Measurements from ENCODE around the gene ZNF354B. TPM values are rescaled to one million over a fixed set of nuclear protein-coding genes. Genes with fewer than 3 reads are reported as not detected.

Gene ZNF354B
- total and polyA plus RNA-seq, 5 experiments from 2014 or later = 3.3 to 38.9 (median 5.9) TPM

GRCh38 chr5:178895615-178896571, 36.1 kb downstream of the ZNF354B start, which contains the start of gene ZFP2:
ZFP2 (plus strand) TSS chr5:178895913; CDS start chr5:178931314, 35,401 bp downstream.
- Mint-ChIP-seq H3K9me3 (peaks cover 7 to 77% (median 16%) of the 10 kb centered on the region in 9 donors), H3K4me3 (peak within 1 kb of the TSS; percentile 76 to 91 (median 88)), H3K36me3 (peaks cover 3 to 50% (median 38%) of the 10 kb centered on the region in 3 donors), H3K27me3 (peaks cover 0 to 12% (median 0%) of the 10 kb centered on the region in 5 donors), H3K27ac (peak within 1 kb of the TSS in 6 of 10 donors; percentile 43 to 85 (median 65)), H3K4me1 (peaks cover 0 to 15% (median 6%) of the 10 kb centered on the region in 4 donors)
- ATAC-seq = peak; percentile 84 to 88
- POLR2A ChIA-PET = interaction anchor here (0.6 to 2.3 kb wide), 4 partner anchors 36 to 814 kb away, joined by 3 to 11 read pairs (median 4); partner anchors contain the start of genes ZNF354A, ZNF354B and ZNF354C
- DNase-seq = peak in 9 of 10 donors; percentile 3 to 65 (median 15)

DNA sequence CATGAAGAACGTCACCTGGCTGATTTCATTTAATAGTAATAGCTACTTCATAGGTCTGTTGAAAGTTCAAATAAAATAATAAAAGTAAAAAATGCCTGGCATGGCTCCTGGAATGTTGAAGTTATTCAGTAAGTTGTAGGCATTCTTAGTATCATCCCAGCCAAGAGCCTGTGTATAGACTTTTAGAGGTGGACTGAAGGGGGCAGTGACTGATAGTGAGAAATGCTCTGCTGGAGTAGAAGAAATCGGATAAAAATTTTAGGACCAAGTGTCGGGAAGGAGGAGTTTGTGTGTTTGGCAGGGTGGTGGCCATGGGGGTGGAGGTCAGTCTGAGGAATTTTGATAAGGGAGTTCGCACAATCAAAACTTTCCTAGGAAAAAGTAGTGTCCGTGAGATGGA, 39.5 kb downstream of the ZNF354B start:
- Mint-ChIP-seq H3K27ac (no peak overlapping the region), H3K36me3 (peaks cover 15 to 56% (median 44%) of the 10 kb centered on the region in 3 donors), H3K27me3 (peaks cover 0 to 12% (median 0%) of the 10 kb centered on the region in 5 donors), H3K4me1 (peaks cover 0 to 15% (median 6%) of the 10 kb centered on the region in 4 donors), H3K9me3 (peaks cover 4 to 74% (median 30%) of the 10 kb centered on the region in 9 donors), H3K4me3 (no peak overlapping the region)
- DNase-seq (no peak), ATAC-seq (no peak)
- POLR2A ChIA-PET = no interaction called here

GRCh38 chr5:178902849-178903248, 43.1 kb downstream of the ZNF354B start:
- H3K27me3 Mint-ChIP-seq = no peaks in the 10 kb centered on the region
- peaks cover 0 to 3% (median 0%) of the 10 kb centered on the region in 4 donors for H3K4me1 Mint-ChIP-seq
- H3K9me3 Mint-ChIP-seq = peaks cover 8 to 80% (median 28%) of the 10 kb centered on the region in 9 donors
- no peak overlapping the region for H3K27ac Mint-ChIP-seq
- DNase-seq = no peak
- no peak for ATAC-seq
- H3K36me3 Mint-ChIP-seq = peaks cover 21 to 64% (median 36%) of the 10 kb centered on the region in 3 donors
- no peak overlapping the region for H3K4me3 Mint-ChIP-seq
- POLR2A ChIA-PET = no interaction called here

GRCh38 chr5:178931846-178932760, 72.3 kb downstream of the ZNF354B start:
- ATAC-seq (no peak), DNase-seq (no peak)
- Mint-ChIP-seq H3K4me1 (no peaks in the 10 kb centered on the region), H3K9me3 (peaks cover 29 to 100% (median 74%) of the 10 kb centered on the region in 9 donors), H3K27me3 (peaks cover 0 to 1% (median 0%) of the 10 kb centered on the region in 5 donors), H3K4me3 (no peak overlapping the region), H3K27ac (no peak overlapping the region), H3K36me3 (peaks cover 55 to 91% (median 71%) of the 10 kb centered on the region in 3 donors)
- POLR2A ChIA-PET = no interaction called here

Other genes with a start within 250 kb of the ZNF354B start
- 100 to 1,000 TPM; 105 TPM for gene CLK4, start 232.9 kb upstream of the ZNF354B start, total RNA-seq
- gene CLK4, start 232.9 kb upstream of the ZNF354B start, polyA plus RNA-seq = 10 to 100 TPM; 14.5 to 18.7 (median 18.0) TPM
- 10 to 100 TPM; 20.0 to 23.5 TPM for gene ZNF354A, start 129.3 kb upstream of the ZNF354B start, total RNA-seq
- gene ZNF354A, start 129.3 kb upstream of the ZNF354B start, polyA plus RNA-seq = 10 to 100 TPM; 10.2 to 15.2 (median 12.4) TPM
- 1 to 10 TPM; 2.9 to 3.5 TPM for gene ZFP2, start 36.0 kb downstream of the ZNF354B start, total RNA-seq
- gene ZFP2, start 36.0 kb downstream of the ZNF354B start, polyA plus RNA-seq = under 1 TPM; 0.21 to 0.69 (median 0.43) TPM
- under 1 TPM; 0.33 to 0.49 TPM for gene ZNF454, start 81.2 kb downstream of the ZNF354B start, total RNA-seq
- not detected for gene ZNF454, start 81.2 kb downstream of the ZNF354B start, polyA plus RNA-seq
- gene GRM6, start 135.4 kb downstream of the ZNF354B start, total RNA-seq = not detected
- not detected for gene GRM6, start 135.4 kb downstream of the ZNF354B start, polyA plus RNA-seq
- gene ZNF879, start 163.9 kb downstream of the ZNF354B start, total RNA-seq = 10 to 100 TPM; 20.3 to 23.5 TPM
- gene ZNF879, start 163.9 kb downstream of the ZNF354B start, polyA plus RNA-seq = 1 to 10 TPM; 2.5 to 4.1 (median 3.3) TPM
- gene ZNF354C, start 200.4 kb downstream of the ZNF354B start, total RNA-seq = 10 to 100 TPM; 12.3 to 12.6 TPM
- gene ZNF354C, start 200.4 kb downstream of the ZNF354B start, polyA plus RNA-seq = 1 to 10 TPM; 1.1 to 1.8 (median 1.6) TPM